D721Med (cell line): ENCODE measurements around the gene BLTP3A.
"Not testable (repeated sequence)": the region's sequence is repeated elsewhere in the genome, so short reads cannot be mapped to it uniquely, and the experiment has no call there.

ENCODE experiments used
- DNase-seq: peaks from one replicate; pipeline ENCODE4 v3.0.0; 2011; ENCODE audit warnings: low spot score; ENCODE audit not compliant: insufficient read length
- FAIRE-seq: peaks from 2 replicates; lab custom pipeline; 2011; peaks lifted over from hg19 to GRCh38; lab: Jason Lieb, UNC
- CTCF ChIP-seq: IDR thresholded peaks from 2 replicates; pipeline ENCODE4 v1.5.1; 2012; ENCODE audit warnings: mild to moderate bottlenecking, control low read depth; ENCODE audit not compliant: insufficient read depth; ENCODE audit errors: missing control alignments

BLTP3A gene

GRCh38 chr6:34806738-34807453 is 15.0 kb downstream of the BLTP3A start:
- DNase-seq: no peak
- TF ChIP-seq CTCF: no peak
- no peak for FAIRE-seq

- DNase-seq, FAIRE-seq: not testable (repeated sequence)
These were observed 16.6 kb downstream of the BLTP3A start for GRCh38 chr6:34808473-34808872.

- not testable (repeated sequence) for FAIRE-seq, DNase-seq
These were observed 17.5 kb downstream of the BLTP3A start for GRCh38 chr6:34809419-34809818.

DNA sequence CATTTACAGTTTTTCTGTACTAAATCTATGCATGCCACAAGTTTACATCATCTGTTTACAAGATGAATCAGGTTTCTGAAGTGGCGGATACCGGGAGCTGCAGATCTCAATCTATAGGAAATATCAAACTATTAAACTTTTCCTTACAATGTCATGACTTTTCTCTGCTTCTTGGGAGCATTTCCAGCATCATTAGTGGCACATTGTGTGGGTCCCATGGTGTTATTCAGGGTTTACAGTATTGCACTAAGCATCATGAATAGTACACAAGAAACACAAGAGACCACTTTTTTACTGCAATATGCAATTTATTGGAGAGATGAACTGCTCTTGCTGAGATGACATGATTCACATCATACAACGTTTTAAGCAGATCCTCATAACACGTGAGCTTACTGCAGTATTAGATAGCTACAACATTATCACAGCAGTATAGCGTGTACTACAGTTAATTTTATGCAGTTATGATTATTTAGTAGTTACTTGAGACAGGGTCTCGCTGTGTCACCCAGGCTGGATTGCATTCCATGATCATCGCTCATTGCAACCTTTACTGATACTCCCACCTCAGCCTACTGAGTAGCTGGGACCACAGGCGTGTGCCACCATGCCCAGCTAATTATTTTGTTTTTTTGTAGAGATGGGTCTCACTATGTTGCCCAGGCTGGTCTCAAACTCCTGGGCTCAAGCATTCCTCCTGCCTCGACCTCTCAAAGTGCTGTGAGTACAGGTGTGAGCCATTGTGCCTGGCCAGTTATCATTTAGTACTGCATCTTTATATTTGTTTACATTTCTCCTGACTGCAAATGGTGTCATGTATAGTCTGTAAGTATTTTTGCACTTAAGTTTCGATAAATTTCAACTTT is 18.4 kb downstream of the BLTP3A start:
- TF ChIP-seq CTCF: no peak
- FAIRE-seq (no peak), DNase-seq (no peak)

GRCh38 chr6:34810936-34811632 is 19.2 kb downstream of the BLTP3A start:
- no peak for TF ChIP-seq CTCF
- no peak for DNase-seq
- no peak for FAIRE-seq

- FAIRE-seq (no peak), DNase-seq (no peak)
- no peak for TF ChIP-seq CTCF
These were observed 21.3 kb downstream of the BLTP3A start for GRCh38 chr6:34813028-34813713.

DNA sequence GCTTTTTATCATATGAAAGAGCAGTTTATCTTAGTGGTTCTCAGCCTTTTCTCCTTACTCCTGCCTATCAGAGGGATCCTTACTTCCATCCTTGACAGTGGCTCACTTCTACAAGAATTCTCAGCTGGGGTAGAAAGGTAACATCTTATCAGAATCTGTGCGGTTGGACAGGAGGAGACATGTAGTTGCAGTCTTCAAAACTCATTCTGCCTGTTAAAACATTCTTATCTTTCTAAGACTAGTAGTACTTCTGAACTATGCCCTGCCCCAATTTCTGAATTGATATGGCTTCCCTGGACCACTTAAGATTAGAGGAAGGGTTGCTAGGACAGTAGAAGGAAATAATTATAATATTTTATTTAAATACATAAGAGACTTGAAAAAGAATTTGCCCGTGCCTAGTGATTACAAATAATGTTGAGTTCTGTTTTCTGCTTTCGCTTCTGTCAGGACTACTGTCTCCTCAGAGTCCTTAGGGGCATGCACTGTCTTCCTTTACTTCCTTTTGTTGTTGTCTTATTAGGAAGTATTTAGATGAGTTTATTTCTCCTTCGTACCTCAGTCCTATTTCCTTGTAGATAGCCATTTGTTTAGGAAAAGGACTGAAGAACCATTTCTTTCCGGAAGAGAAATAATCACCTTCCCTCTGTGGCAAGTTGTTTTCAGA is 24.9 kb downstream of the BLTP3A start:
- DNase-seq: no peak
- FAIRE-seq: no peak
- TF ChIP-seq CTCF: no peak
